GM13977 (cell line): ENCODE results near the gene SKA2.

ENCODE experiments used
- DNase-seq: peaks from one replicate; pipeline ENCODE4 v3.0.0; 2012; ENCODE audit warnings: low spot score
- CTCF ChIP-seq: IDR thresholded peaks from 2 replicates; pipeline ENCODE4 v1.5.1; 2012; ENCODE audit warnings: mild to moderate bottlenecking, control low read depth; ENCODE audit not compliant: insufficient read depth; ENCODE audit errors: extremely low read depth, missing control alignments
- in situ Hi-C: fragments of 300-500 bp; cut with MboI; formaldehyde crosslinking; loops from one replicate; pipeline ENCODE4 v1.12.0; 2022; ENCODE audit warnings: low sequenced_read_pairs, low pct_unique_long_range_greater_than_20kb, mixed read lengths, inconsistent platforms; ENCODE audit not compliant: unreplicated experiment

SKA2 gene

GRCh38 chr17:59172436-59173004, 17.5 kb upstream of the SKA2 start:
- TF ChIP-seq CTCF: no peak
- DNase-seq: no peak
- in situ Hi-C loops: no loop called here

GRCh38 chr17:59167571-59168001, 12.6 kb upstream of the SKA2 start:
- in situ Hi-C loops: no loop called here
- no peak for TF ChIP-seq CTCF
- DNase-seq: no peak

- peak; percentile 62 for DNase-seq
- TF ChIP-seq CTCF: peak; percentile 62
- in situ Hi-C loops: no loop called here
Observed at GRCh38 chr17:59165933-59166342, 11.0 kb upstream of the SKA2 start.

- TF ChIP-seq CTCF: no peak
- in situ Hi-C loops: no loop called here
- no peak for DNase-seq
Observed at GRCh38 chr17:59161477-59161876, 6.5 kb upstream of the SKA2 start.

GRCh38 chr17:59160157-59161025, 5.4 kb upstream of the SKA2 start:
- DNase-seq: no peak
- in situ Hi-C loops: no loop called here
- no peak for TF ChIP-seq CTCF

- peak; percentile 87 for DNase-seq
- TF ChIP-seq CTCF: no peak
- in situ Hi-C loops: no loop called here
Observed at GRCh38 chr17:59155439-59156177, 622 bp upstream of the SKA2 start, which contains the start of gene PRR11. TSS of gene PRR11 (plus strand) at chr17:59155746. CDS start at chr17:59169753, 14,007 bp downstream.
